Measurements from ENCODE around the gene MRPL23. TPM values are rescaled to one million over a fixed set of nuclear protein-coding genes. Genes with fewer than 3 reads are reported as not detected.

The MRPL23 gene
- total RNA-seq, 1 experiment from 2014 or later, result 232 TPM

- no TSS peak for BruUV-seq (replicated peaks)
- ATAC-seq, result no peak
- H3K4me1 ChIP-seq (ENCODE audit: insufficient read depth, low read length), result no peaks in the 10 kb centered on the region
Observed at GRCh38 chr11:1969776-1970175, 22.6 kb downstream of the MRPL23 start.

GRCh38 chr11:1970956-1971355, 23.8 kb downstream of the MRPL23 start:
- intact Hi-C loops (cut with micrococcal nuclease), result no loop called here
- ChIA-PET POLR2A (ENCODE audit: unreplicated experiment) (no interaction called here), CTCF (no interaction called here)
- no peaks in the 10 kb centered on the region for H3K36me3 ChIP-seq (ENCODE audit: low read depth, low read length)
- H3K27ac ChIP-seq (ENCODE audit: low read length), result no peak overlapping the region
- no peak overlapping the region for H3K4me2 ChIP-seq (ENCODE audit: low read length)
- no peaks in the 10 kb centered on the region for H4K20me1 ChIP-seq (ENCODE audit: low read length)
- DNase-seq (no peak), ATAC-seq (no peak)
- H3F3A ChIP-seq (ENCODE audit: low read length, unreplicated experiment), result no peaks in the 10 kb centered on the region
- TF ChIP-seq CTCF (conservative IDR thresholded peaks at IDR 0.05; ENCODE audit: low read depth, low read length) (no peak), EZH2phosphoT487 (IDR thresholded peaks at IDR 0.05; ENCODE audit: borderline replicate concordance, low read length) (no peak), EZH2 (IDR thresholded peaks at IDR 0.05; ENCODE audit: low read length, unreplicated experiment) (no peak)
- BruUV-seq (replicated peaks), result no TSS peak
- no peaks in the 10 kb centered on the region for H3K9me2 ChIP-seq (replicated peaks; ENCODE audit: low read length)
- no peaks in the 10 kb centered on the region for H3K27me3 ChIP-seq (ENCODE audit: low read length)
- H3K9me3 ChIP-seq (ENCODE audit: low read length), result no peaks in the 10 kb centered on the region
- no peak overlapping the region for H3K9ac ChIP-seq (ENCODE audit: low read length)
- H3K4me1 ChIP-seq (ENCODE audit: insufficient read depth, low read length), result no peaks in the 10 kb centered on the region
- no peak overlapping the region for H2AFZ ChIP-seq (ENCODE audit: low read length)
- no peak overlapping the region for H3K4me3 ChIP-seq (ENCODE audit: low read length)
- no peaks in the 10 kb centered on the region for H3K79me2 ChIP-seq (ENCODE audit: low read length)

More at GRCh38 chr11:1969776-1970175, 22.6 kb downstream of the MRPL23 start:
- Histone ChIP-seq H3K36me3 (ENCODE audit: low read depth, low read length) (no peaks in the 10 kb centered on the region), H3K9me2 (replicated peaks; ENCODE audit: low read length) (no peaks in the 10 kb centered on the region), H3F3A (ENCODE audit: low read length, unreplicated experiment) (no peaks in the 10 kb centered on the region), H4K20me1 (ENCODE audit: low read length) (no peaks in the 10 kb centered on the region), H3K79me2 (ENCODE audit: low read length) (no peaks in the 10 kb centered on the region), H3K27ac (ENCODE audit: low read length) (no peak overlapping the region), H3K4me2 (ENCODE audit: low read length) (no peak overlapping the region), H2AFZ (ENCODE audit: low read length) (no peak overlapping the region), H3K27me3 (ENCODE audit: low read length) (no peaks in the 10 kb centered on the region), H3K4me3 (ENCODE audit: low read length) (no peak overlapping the region), H3K9me3 (ENCODE audit: low read length) (no peaks in the 10 kb centered on the region), H3K9ac (ENCODE audit: low read length) (no peak overlapping the region)
- DNase-seq, result no peak
- POLR2A ChIA-PET (ENCODE audit: unreplicated experiment), result no interaction called here
- TF ChIP-seq CTCF (conservative IDR thresholded peaks at IDR 0.05; ENCODE audit: low read depth, low read length) (no peak), EZH2 (IDR thresholded peaks at IDR 0.05; ENCODE audit: low read length, unreplicated experiment) (no peak), EZH2phosphoT487 (IDR thresholded peaks at IDR 0.05; ENCODE audit: borderline replicate concordance, low read length) (no peak)
- CTCF ChIA-PET, result no interaction called here
- intact Hi-C loops (cut with micrococcal nuclease), result no loop called here

GRCh38 chr11:1975185-1975584, 28.1 kb downstream of the MRPL23 start:
- no peak for DNase-seq
- no peaks in the 10 kb centered on the region for H3K9me3 ChIP-seq (ENCODE audit: low read length)
- no peaks in the 10 kb centered on the region for H3K79me2 ChIP-seq (ENCODE audit: low read length)

More at GRCh38 chr11:1975185-1975584, 28.1 kb downstream of the MRPL23 start:
- Histone ChIP-seq H3K27me3 (ENCODE audit: low read length) (no peaks in the 10 kb centered on the region), H3K27ac (ENCODE audit: low read length) (no peak overlapping the region), H3K4me2 (ENCODE audit: low read length) (no peak overlapping the region), H3K4me3 (ENCODE audit: low read length) (no peak overlapping the region), H4K20me1 (ENCODE audit: low read length) (no peaks in the 10 kb centered on the region), H3K4me1 (ENCODE audit: insufficient read depth, low read length) (no peaks in the 10 kb centered on the region), H3K9ac (ENCODE audit: low read length) (no peak overlapping the region), H3F3A (ENCODE audit: low read length, unreplicated experiment) (no peaks in the 10 kb centered on the region), H2AFZ (ENCODE audit: low read length) (no peak overlapping the region), H3K9me2 (replicated peaks; ENCODE audit: low read length) (no peaks in the 10 kb centered on the region), H3K36me3 (ENCODE audit: low read depth, low read length) (no peaks in the 10 kb centered on the region)
- POLR2A ChIA-PET (ENCODE audit: unreplicated experiment), result no interaction called here
- TF ChIP-seq EZH2phosphoT487 (IDR thresholded peaks at IDR 0.05; ENCODE audit: borderline replicate concordance, low read length) (no peak), EZH2 (IDR thresholded peaks at IDR 0.05; ENCODE audit: low read length, unreplicated experiment) (no peak), CTCF (conservative IDR thresholded peaks at IDR 0.05; ENCODE audit: low read depth, low read length) (no peak)
- intact Hi-C loops (cut with micrococcal nuclease), result no loop called here
- CTCF ChIA-PET, result no interaction called here
- BruUV-seq (replicated peaks), result no TSS peak
- no peak for ATAC-seq
